AG10803 (cell line): Measurements from ENCODE around the gene SH2D3C.

Source experiments
- DNase-seq: peaks from one replicate; pipeline ENCODE4 v3.0.0; 2010; ENCODE audit warnings: low read depth
- H3K4me3 ChIP-seq: 2 replicates; pipeline ENCODE4 v1.5.1; 2011; ENCODE audit warnings: mild to moderate bottlenecking, low read length, control low read depth
- CTCF ChIP-seq: conservative IDR thresholded peaks from 2 replicates; pipeline ENCODE4 v1.5.1; 2011; ENCODE audit warnings: mild to moderate bottlenecking, low read length, control low read depth, inconsistent platforms

The SH2D3C gene

DNA sequence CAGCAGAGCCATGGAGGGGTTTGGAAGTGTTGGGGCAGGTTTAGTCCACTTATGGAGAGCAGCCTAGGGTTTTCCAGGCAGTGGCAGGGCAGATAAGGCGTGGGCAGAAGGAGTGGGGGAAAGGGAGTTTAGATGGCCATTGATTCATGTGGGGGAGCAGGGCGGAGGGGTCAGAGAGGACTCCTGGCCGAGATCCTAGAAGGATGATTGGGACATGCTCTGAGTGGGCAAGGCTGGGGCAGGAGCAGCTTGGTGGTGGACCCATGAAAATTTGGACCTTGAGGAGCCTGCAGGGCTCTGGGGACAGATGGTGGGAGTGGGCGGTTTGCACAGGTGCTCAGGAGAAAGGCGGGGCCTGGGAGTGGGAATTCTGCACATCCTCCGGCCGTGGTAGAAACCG, 25.3 kb downstream of the SH2D3C start:
- TF ChIP-seq CTCF = no peak
- no peak overlapping the region for H3K4me3 ChIP-seq
- no peak for DNase-seq

DNA sequence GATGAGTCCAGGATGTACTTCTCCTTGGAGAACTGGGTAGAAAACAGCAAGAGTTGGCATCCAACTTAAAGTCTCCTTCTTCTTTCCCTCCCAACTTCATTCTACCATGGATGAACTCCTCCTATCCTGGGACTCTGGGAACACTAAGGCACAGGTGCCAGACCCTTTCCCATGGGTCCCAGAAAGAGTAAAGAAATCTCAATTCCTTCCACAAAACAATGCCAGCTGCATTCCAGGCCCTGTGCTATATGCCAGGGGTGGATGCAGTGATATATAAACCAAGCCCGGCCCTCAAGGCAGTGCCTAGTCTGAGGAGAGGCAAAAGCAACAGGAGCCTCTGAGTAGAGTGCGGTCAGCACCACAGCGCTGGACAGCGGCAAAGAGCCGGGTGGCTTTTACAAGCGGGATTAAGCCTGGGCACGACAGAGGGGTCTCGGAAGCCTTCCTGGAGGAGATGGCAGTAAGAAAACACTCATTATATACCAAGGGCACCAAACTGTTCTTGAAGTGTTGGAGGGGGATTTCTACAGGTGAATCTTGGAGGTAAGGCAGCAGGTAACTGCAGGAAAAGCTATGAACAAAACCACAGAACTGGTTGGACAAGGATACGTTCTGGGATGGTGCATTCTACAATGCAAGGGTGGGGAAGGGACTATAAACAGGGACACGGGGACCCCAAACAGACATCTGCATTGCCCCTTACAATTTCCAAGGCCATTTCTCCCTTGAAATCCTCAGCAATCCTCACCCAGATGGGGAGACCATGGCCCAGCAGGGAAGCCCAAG, 27.0 kb downstream of the SH2D3C start:
- H3K4me3 ChIP-seq = no peak overlapping the region
- DNase-seq = peak; percentile 12
- no peak for TF ChIP-seq CTCF

- no peak overlapping the region for H3K4me3 ChIP-seq
- no peak for DNase-seq
- TF ChIP-seq CTCF = no peak
Observed at GRCh38 chr9:127749090-127749787, 29.2 kb downstream of the SH2D3C start.

DNA sequence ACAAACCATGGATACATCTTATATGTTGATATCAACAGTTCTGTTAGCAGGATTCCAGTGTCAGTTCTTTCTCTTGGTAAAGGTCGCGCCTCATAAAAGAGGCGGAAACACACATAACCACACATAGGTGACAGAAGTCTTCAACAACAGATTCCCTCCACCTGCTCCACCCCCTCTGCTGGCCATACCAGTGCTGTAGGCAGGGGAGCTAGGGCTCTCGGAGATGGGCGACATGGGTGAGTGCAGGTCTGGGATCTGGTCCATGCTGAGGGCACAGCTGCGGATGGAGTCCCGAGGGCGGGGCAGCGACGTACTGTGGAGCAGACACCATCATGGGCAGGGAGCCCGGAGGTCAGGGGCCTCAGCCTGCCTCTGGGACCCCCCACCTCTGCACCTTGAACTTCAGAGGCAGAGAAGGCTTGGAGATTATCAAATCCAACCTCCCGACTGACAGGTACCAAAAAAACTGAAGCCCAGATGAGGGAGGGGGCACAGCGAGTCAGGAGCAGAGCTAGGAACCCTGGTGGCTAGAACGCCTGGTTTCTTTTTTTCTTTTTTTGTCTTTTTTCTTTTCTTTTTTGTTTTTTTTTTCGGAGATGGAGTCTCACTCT, 31.4 kb downstream of the SH2D3C start:
- no peak overlapping the region for H3K4me3 ChIP-seq
- DNase-seq = no peak
- no peak for TF ChIP-seq CTCF

- DNase-seq = no peak
- H3K4me3 ChIP-seq = no peak overlapping the region
- no peak for TF ChIP-seq CTCF
Observed at GRCh38 chr9:127744398-127745110, 33.9 kb downstream of the SH2D3C start.

GRCh38 chr9:127742435-127743088, 35.9 kb downstream of the SH2D3C start:
- peak overlapping the region; percentile 44 for H3K4me3 ChIP-seq
- TF ChIP-seq CTCF = no peak
- DNase-seq = peak; percentile 67
